Keratinocyte (primary cell): ENCODE measurements around the gene FILIP1. TPM values are rescaled to one million over a fixed set of nuclear protein-coding genes. Genes with fewer than 3 reads are reported as not detected.

ENCODE experiments used
- DNase-seq: peaks from one replicate; pipeline ENCODE4 v3.0.0-alpha.2; 2011; ENCODE audit warnings: low read depth, missing footprints, low spot score
- FAIRE-seq: peaks from 2 replicates; lab custom pipeline; 2011; peaks lifted over from hg19 to GRCh38; lab: Jason Lieb, UNC
- H2AFZ ChIP-seq: 2 replicates; pipeline ENCODE4 v1.6.0; 2012; ENCODE audit warnings: low read length, control low read depth, inconsistent platforms; ENCODE audit not compliant: control insufficient read depth
- H3K27ac ChIP-seq: 2 replicates; pipeline ENCODE4 v1.5.1; 2011; ENCODE audit warnings: low read length; ENCODE audit not compliant: control insufficient read depth, insufficient read depth
- H3K27me3 ChIP-seq: 3 replicates; pipeline ENCODE4 v1.6.0; 2011; ENCODE audit warnings: low read length; ENCODE audit not compliant: control insufficient read depth, insufficient read depth; ENCODE audit errors: extremely low read depth
- H3K36me3 ChIP-seq, 2 experiments: 2 replicates in 1 of 2; 3 replicates in 1 of 2; pipeline ENCODE4 v1.5.1; 2011; ENCODE audit warnings: low read length in 2 of 2, mild to moderate bottlenecking in 1 of 2; ENCODE audit not compliant: control insufficient read depth in 2 of 2, insufficient read depth in 2 of 2; ENCODE audit errors: extremely low read depth in 1 of 2
- H3K4me1 ChIP-seq: 3 replicates; pipeline ENCODE4 v1.5.1; 2011; ENCODE audit warnings: low read length; ENCODE audit not compliant: control insufficient read depth, insufficient read depth; ENCODE audit errors: extremely low read depth
- H3K4me2 ChIP-seq: 3 replicates; pipeline ENCODE4 v1.6.0; 2011; ENCODE audit warnings: low read depth, low read length; ENCODE audit not compliant: control insufficient read depth, insufficient read depth; ENCODE audit errors: extremely low read depth
- H3K4me3 ChIP-seq, 3 experiments: fragments of 200-600 bp in 1 of 3; sonication (generic) in 1 of 3; 2 replicates in 2 of 3; 3 replicates in 1 of 3; pipeline ENCODE4 v1.5.1; 2011 to 2016; ENCODE audit warnings: low read length in 3 of 3, mild to moderate bottlenecking in 3 of 3, control low read depth in 2 of 3, inconsistent platforms in 1 of 3, low read depth in 1 of 3, mixed read lengths in 1 of 3, mixed run types in 1 of 3, moderate library complexity in 1 of 3; ENCODE audit not compliant: control insufficient read depth in 2 of 3, insufficient read depth in 2 of 3; ENCODE audit errors: extremely low read depth in 1 of 3
- H3K79me2 ChIP-seq: 2 replicates; pipeline ENCODE4 v1.6.0; 2012; ENCODE audit warnings: low read length; ENCODE audit not compliant: control insufficient read depth, insufficient read depth
- H3K9ac ChIP-seq: 3 replicates; pipeline ENCODE4 v1.6.0; 2011; ENCODE audit warnings: low read length; ENCODE audit not compliant: control insufficient read depth, insufficient read depth; ENCODE audit errors: extremely low read depth
- H3K9me1 ChIP-seq: 3 replicates; pipeline ENCODE4 v1.6.0; 2011; ENCODE audit warnings: low read length; ENCODE audit not compliant: control insufficient read depth, insufficient read depth; ENCODE audit errors: extremely low read depth
- H3K9me3 ChIP-seq: 2 replicates; pipeline ENCODE4 v1.5.1; 2012; ENCODE audit warnings: low read depth, low read length; ENCODE audit not compliant: control insufficient read depth
- H4K20me1 ChIP-seq: 3 replicates; pipeline ENCODE4 v1.6.0; 2011; ENCODE audit warnings: low read length; ENCODE audit not compliant: control insufficient read depth, insufficient read depth; ENCODE audit errors: extremely low read depth
- CTCF ChIP-seq, 3 experiments: IDR thresholded peaks in 1 of 3; conservative IDR thresholded peaks in 1 of 3; optimal IDR thresholded peaks in 1 of 3; 2 replicates in 2 of 3; 3 replicates in 1 of 3; pipeline versions ENCODE3 to v1.5.1; 2011; ENCODE audit warnings: low read length in 3 of 3, mild to moderate bottlenecking in 3 of 3, moderate library complexity in 2 of 3, control low read depth in 1 of 3, inconsistent platforms in 1 of 3; ENCODE audit not compliant: insufficient read depth in 2 of 3; ENCODE audit errors: extremely low read depth in 1 of 3
- EZH2 ChIP-seq: IDR thresholded peaks from one replicate; pipeline ENCODE4 v1.6.1; 2012; ENCODE audit warnings: inconsistent platforms, mild to moderate bottlenecking, low read length, moderate library complexity
- dilution Hi-C: fragments of 300-500 bp; cut with MboI; formaldehyde crosslinking; loops from one replicate; pipeline ENCODE4 v1.7.0; 2020; ENCODE audit warnings: low sequenced_read_pairs; ENCODE audit not compliant: extremely low pct_ligation_motif_present
- polyA plus RNA-seq, 5 experiments: library from polyadenylated mRNA; depleted of rRNA in 3 of 5; stranded (reverse) in 3 of 5; stranded (forward) in 1 of 5; unstranded in 1 of 5; fragments of >200 nt; gene quantifications; 1 replicate in 1 of 5; 2 replicates in 3 of 5; 3 replicates in 1 of 5; pipeline versions ENCODE4 v1.2.1 to v1.2.3, GENCODE V29; 2011 to 2012; ENCODE audit warnings: missing spikeins in 2 of 5, low read depth in 1 of 5, low replicate concordance in 1 of 5

Gene FILIP1
- polyA plus RNA-seq, 1 donor (not counting 4 experiments of a cell fraction or from before 2014, with no cell fraction given): 0.01 TPM

GRCh38 chr6:75481936-75482593 is 11.5 kb downstream of the FILIP1 start:
- no peak overlapping the region for H2AFZ ChIP-seq
- dilution Hi-C loops: no loop called here
- H3K9me3 ChIP-seq: no peaks in the 10 kb centered on the region
- H3K4me3 ChIP-seq: no peak overlapping the region
- no peaks in the 10 kb centered on the region for H3K79me2 ChIP-seq
- no peak overlapping the region for H3K4me2 ChIP-seq
- no peak for FAIRE-seq
- no peaks in the 10 kb centered on the region for H3K9me1 ChIP-seq
- H3K27ac ChIP-seq: no peak overlapping the region
- DNase-seq: no peak
- TF ChIP-seq CTCF (optimal IDR thresholded peaks at IDR 0.05 in 1 of 3, IDR thresholded peaks at IDR 0.05 in 1 of 3, conservative IDR thresholded peaks at IDR 0.05 in 1 of 3; ENCODE audit: extremely low read depth in 1 of 3, insufficient read depth in 2 of 3, low read length in 3 of 3): no peak
- TF ChIP-seq EZH2: no peak
- no peaks in the 10 kb centered on the region for H3K4me1 ChIP-seq
- no peaks in the 10 kb centered on the region for H3K36me3 ChIP-seq
- H3K9ac ChIP-seq: no peak overlapping the region
- no peaks in the 10 kb centered on the region for H4K20me1 ChIP-seq
- peaks cover 3% of the 10 kb centered on the region for H3K27me3 ChIP-seq

- no peak overlapping the region for H3K27ac ChIP-seq
- no peaks in the 10 kb centered on the region for H3K9me3 ChIP-seq
- H3K4me3 ChIP-seq: no peak overlapping the region
- dilution Hi-C loops: no loop called here
- H3K9me1 ChIP-seq: no peaks in the 10 kb centered on the region
- H3K9ac ChIP-seq: no peak overlapping the region
- no peaks in the 10 kb centered on the region for H3K36me3 ChIP-seq
- H4K20me1 ChIP-seq: no peaks in the 10 kb centered on the region
- peaks cover 3% of the 10 kb centered on the region for H3K27me3 ChIP-seq
- no peak for DNase-seq
- no peak overlapping the region for H3K4me2 ChIP-seq
- H2AFZ ChIP-seq: no peak overlapping the region
- H3K79me2 ChIP-seq: no peaks in the 10 kb centered on the region
- no peaks in the 10 kb centered on the region for H3K4me1 ChIP-seq
- TF ChIP-seq EZH2 (no peak), CTCF (optimal IDR thresholded peaks at IDR 0.05 in 1 of 3, IDR thresholded peaks at IDR 0.05 in 1 of 3, conservative IDR thresholded peaks at IDR 0.05 in 1 of 3; ENCODE audit: extremely low read depth in 1 of 3, insufficient read depth in 2 of 3, low read length in 3 of 3) (no peak)
- no peak for FAIRE-seq
Measured at GRCh38 chr6:75481394-75481793, 12.2 kb downstream of the FILIP1 start.
